Measurements from ENCODE around the gene ADARB1. TPM values are rescaled to one million over a fixed set of nuclear protein-coding genes. Genes with fewer than 3 reads are reported as not detected.
"Not testable (repeated sequence)": the region's sequence is repeated elsewhere in the genome, so short reads cannot be mapped to it uniquely, and the experiment has no call there.

The ADARB1 gene
- total RNA-seq, 4 donors from 2014 or later: 6.8 to 32.2 (median 17.3) TPM

DNA sequence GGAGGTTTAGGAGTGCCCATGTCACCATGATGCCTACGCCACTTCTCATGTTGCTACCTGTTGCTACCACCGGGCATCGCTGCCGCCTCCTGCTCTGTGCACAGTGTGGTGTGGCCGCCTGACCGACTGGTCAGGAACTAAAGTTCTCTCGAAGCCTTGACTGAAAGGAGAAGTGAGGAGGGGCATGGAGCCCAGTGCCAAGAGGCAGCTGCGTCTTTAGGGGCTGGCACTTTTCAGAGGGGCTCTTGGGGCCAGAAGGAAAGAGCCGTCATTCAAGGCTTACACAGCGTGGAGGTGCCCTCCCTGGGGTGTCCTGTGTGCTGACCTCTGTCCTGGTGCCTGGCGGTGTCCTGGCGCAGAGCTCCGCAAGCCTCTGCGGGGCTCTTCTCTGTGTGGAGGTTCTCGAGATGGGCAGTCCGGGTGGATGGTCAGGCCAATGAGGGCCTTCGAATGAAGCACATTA, 57.2 kb downstream of the ADARB1 start:
- Histone ChIP-seq H3K4me1 (peaks cover 4 to 40% (median 17%) of the 10 kb centered on the region in 4 donors), H3K4me3 (no peak overlapping the region), H3K27me3 (no peaks in the 10 kb centered on the region), H3K9me3 (no peaks in the 10 kb centered on the region), H3K36me3 (no peaks in the 10 kb centered on the region), H3K27ac (peak overlapping the region; percentile 60 to 81 (median 72))
- no peak for TF ChIP-seq POLR2AphosphoS5 (IDR thresholded peaks at IDR 0.05)
- TF ChIP-seq POLR2A (IDR thresholded peaks at IDR 0.05): no peak
- TF ChIP-seq CTCF (IDR thresholded peaks at IDR 0.05): no peak
- TF ChIP-seq EP300 (IDR thresholded peaks at IDR 0.05; ENCODE audit: low read depth): no peak
- 83 to 100% methylated on average over 1 to 17 of the region's 17 CpGs for WGBS, 2 donors (ENCODE audit: low coverage in 1 of 2)
- in situ Hi-C loops (cut with MboI; ENCODE audit: low pct_ligation_motif_present in 1 of 4, low pct_unique_long_range_greater_than_20kb in 1 of 4, low sequenced_read_pairs in 3 of 4) (loop anchor here in 2 of 4 donors (5.0 to 25.0 kb wide), 3 partner anchors 177 to 306 kb away; no protein-coding TSS in a partner anchor), intact Hi-C loops (cut with DNase I; ENCODE audit: low total_unique reads) (loop anchor here (2.0 kb wide), 1 partner anchor 183 kb away; no protein-coding TSS in a partner anchor)
- no peak for DNase-seq

DNA sequence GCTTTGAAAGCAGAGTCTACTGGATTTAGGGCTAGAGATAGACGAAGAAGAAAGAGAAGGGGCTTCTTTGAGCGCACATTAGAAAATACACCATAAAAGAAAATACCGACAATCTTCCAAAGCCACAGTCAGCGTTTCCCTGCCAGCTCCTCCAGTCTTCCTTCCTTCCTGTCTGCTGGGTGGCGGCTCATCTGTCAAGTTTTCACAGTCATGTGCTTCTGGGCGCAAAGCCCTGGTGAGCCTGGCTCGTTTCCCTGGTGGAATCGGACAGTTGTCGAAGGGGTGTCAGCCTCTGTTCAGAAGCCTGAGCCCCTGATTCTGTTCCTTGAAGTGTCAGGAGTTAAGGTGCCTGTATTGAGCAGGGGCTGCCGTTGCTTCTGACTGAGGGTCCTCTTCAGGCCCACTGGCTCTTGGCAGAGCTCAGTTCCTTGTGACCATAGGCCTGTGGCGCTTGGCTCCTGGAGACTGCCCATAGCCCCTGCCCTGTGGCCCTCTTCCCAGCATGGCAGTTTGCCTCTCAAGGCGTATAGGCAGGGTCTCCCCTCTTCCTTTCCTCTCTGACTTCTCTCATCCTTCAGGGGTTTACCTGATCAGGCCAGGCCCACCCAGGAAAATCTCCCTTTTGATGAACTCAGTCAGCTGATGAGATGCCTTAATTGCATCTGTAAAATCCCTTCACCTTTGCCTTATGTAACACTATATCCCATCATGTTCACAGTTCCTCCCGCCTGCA, 58.6 kb downstream of the ADARB1 start:
- H3K27me3 ChIP-seq: no peaks in the 10 kb centered on the region
- no peak for DNase-seq
- in situ Hi-C loops (cut with MboI; ENCODE audit: low pct_ligation_motif_present in 1 of 4, low pct_unique_long_range_greater_than_20kb in 1 of 4, low sequenced_read_pairs in 3 of 4) (loop anchor here in 2 of 4 donors (5.0 to 25.0 kb wide), 3 partner anchors 178 to 304 kb away; no protein-coding TSS in a partner anchor), intact Hi-C loops (cut with DNase I; ENCODE audit: low total_unique reads) (no loop called here)
- H3K27ac ChIP-seq: peak overlapping the region in 2 of 4 donors; percentile 18 to 31
- H3K4me3 ChIP-seq: no peak overlapping the region
- peaks cover 7 to 48% (median 17%) of the 10 kb centered on the region in 4 donors for H3K4me1 ChIP-seq
- H3K9me3 ChIP-seq: no peaks in the 10 kb centered on the region
- no peak for TF ChIP-seq EP300 (IDR thresholded peaks at IDR 0.05; ENCODE audit: low read depth)
- TF ChIP-seq CTCF (IDR thresholded peaks at IDR 0.05): no peak
- no peak for TF ChIP-seq POLR2AphosphoS5 (IDR thresholded peaks at IDR 0.05)
- no peaks in the 10 kb centered on the region for H3K36me3 ChIP-seq
- 75 to 77% methylated on average over 8 to 13 of the region's 13 CpGs for WGBS, 2 donors (ENCODE audit: low coverage in 1 of 2)

DNA sequence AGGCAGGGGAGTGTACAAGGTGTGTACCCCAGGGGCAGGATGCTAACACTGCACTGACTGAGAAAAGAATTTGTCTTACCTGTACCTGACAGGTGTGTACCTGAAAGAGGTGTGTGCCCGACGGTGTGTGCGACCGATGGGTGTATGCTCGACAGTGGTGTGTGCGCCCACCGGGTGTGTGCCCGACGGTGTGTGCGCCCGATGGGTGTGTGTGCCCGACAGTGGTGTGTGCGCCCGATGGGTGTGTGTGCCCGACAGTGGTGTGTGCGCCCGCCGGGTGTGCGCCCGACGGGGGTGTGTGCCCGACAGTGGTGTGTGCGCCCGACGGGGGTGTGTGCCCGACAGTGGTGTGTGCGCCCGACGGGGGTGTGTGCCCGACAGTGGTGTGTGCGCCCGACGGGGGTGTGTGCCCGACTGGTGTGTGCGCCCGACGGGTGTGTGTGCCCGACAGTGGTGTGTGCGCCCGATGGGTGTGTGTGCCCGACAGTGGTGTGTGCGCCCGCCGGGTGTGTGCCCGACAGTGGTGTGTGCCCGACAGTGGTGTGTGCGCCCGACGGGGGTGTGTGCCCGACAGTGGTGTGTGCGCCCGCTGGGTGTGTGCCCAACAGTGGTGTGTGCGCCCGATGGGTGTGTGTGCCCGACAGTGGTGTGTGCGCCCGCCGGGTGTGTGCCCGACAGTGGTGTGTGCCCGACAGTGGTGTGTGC, 59.3 kb downstream of the ADARB1 start:
- H3K36me3 ChIP-seq; DNase-seq; intact Hi-C loops (cut with DNase I; ENCODE audit: low total_unique reads); H3K27ac ChIP-seq; H3K9me3 ChIP-seq; H3K27me3 ChIP-seq; H3K4me3 ChIP-seq: not testable (repeated sequence)
- peaks cover 9 to 46% (median 16%) of the 10 kb centered on the region in 4 donors for H3K4me1 ChIP-seq
- 97% methylated on average over 43 of the region's 60 CpGs; no CpG with 5 or more reads in 1 of the 2 donors for WGBS, 2 donors (ENCODE audit: low coverage in 1 of 2)
- in situ Hi-C loops (cut with MboI; ENCODE audit: low pct_ligation_motif_present in 1 of 4, low pct_unique_long_range_greater_than_20kb in 1 of 4, low sequenced_read_pairs in 3 of 4): loop anchor here in 2 of 4 donors (5.0 to 25.0 kb wide), 3 partner anchors 179 to 304 kb away; no protein-coding TSS in a partner anchor

DNA sequence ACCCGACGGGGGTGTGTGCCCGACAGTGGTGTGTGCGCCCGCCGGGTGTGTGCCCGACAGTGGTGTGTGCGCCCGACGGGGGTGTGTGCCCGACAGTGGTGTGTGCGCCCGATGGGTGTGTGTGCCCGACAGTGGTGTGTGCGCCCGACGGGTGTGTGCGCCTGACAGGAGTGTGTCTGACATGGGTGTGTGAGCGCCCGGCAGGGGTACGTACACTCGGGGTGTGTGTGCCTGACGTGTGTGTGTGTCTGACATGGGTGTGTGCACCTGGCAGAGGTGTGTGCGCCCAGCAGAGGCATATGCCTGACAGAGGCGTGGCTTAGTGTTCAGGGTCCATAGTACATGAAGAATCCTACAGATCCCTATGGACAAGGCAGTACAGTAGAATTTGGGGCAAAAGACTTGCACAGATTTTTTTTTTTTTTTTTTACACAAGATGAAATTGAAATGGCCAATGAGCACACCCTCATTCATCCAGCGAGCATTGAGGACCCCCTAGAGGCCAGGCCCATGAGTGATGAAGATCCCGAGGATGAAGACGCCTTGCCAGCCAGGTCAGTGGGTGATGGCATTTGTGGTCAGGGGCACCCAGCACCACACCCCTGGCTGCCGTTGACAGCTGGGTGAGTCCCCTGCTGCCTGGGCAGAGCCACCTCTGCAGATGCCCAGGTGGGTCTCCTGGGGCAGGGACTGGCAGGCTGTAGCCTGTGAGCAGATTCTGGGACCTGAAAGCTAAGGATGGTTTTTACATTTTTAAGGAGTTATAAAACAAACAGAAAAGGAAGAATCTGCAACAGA, 60.1 kb downstream of the ADARB1 start:
- intact Hi-C loops (cut with DNase I; ENCODE audit: low total_unique reads) (no loop called here), in situ Hi-C loops (cut with MboI; ENCODE audit: low pct_ligation_motif_present in 1 of 4, low pct_unique_long_range_greater_than_20kb in 1 of 4, low sequenced_read_pairs in 3 of 4) (loop anchor here (5.0 to 25.0 kb wide), 4 partner anchors 180 to 303 kb away; partner anchors contain the start of gene SLX9 (in 1 of the 4))
- no peak overlapping the region for H3K4me3 ChIP-seq
- H3K9me3 ChIP-seq: no peaks in the 10 kb centered on the region
- H3K4me1 ChIP-seq: peaks cover 6 to 40% (median 11%) of the 10 kb centered on the region in 4 donors
- WGBS, 2 donors (ENCODE audit: low coverage in 1 of 2): 76 to 87% methylated on average over 2 to 25 of the region's 29 CpGs
- H3K36me3 ChIP-seq: no peaks in the 10 kb centered on the region
- H3K27me3 ChIP-seq: no peaks in the 10 kb centered on the region
- H3K27ac ChIP-seq: no peak overlapping the region
- DNase-seq: no peak
- no peak for TF ChIP-seq POLR2A (IDR thresholded peaks at IDR 0.05)
- TF ChIP-seq POLR2AphosphoS5 (IDR thresholded peaks at IDR 0.05): no peak
- TF ChIP-seq CTCF (IDR thresholded peaks at IDR 0.05): no peak
- TF ChIP-seq EP300 (IDR thresholded peaks at IDR 0.05; ENCODE audit: low read depth): no peak

Measured in transverse colon (tissue), 4 donors.